MCF 10A (cell line): Measurements from ENCODE around the gene SORBS1. TPM values are rescaled to one million over a fixed set of nuclear protein-coding genes. Genes with fewer than 3 reads are reported as not detected.

ENCODE experiments used
- BruUV-seq: library from RNA; stranded (reverse); fragments of 400-500 nt; replicated peaks from 2 replicates; lab custom pipeline; 2021; lab: Mats Ljungman, UMichigan
- CTCF ChIA-PET: fragments of 300-600 bp; sonication (Branson Sonifier 250); formaldehyde crosslinking; extraction: SDS; loops from one replicate; lab custom pipeline; 2021; ENCODE audit warnings: antibody characterized with exemption, inconsistent platforms; lab: Yijun Ruan, JAX
- POLR2A ChIA-PET: fragments of 300-600, 350-650 bp; sonication (Branson Sonifier 250); formaldehyde crosslinking; extraction: SDS; loops from one replicate; lab custom pipeline; 2020; ENCODE audit warnings: antibody characterized with exemption, inconsistent platforms; lab: Yijun Ruan, JAX
- DNase-seq: peaks from one replicate; pipeline ENCODE4 v3.0.0-alpha.2; 2018; ENCODE audit not compliant: unreplicated experiment
- H3K27ac Mint-ChIP-seq: one replicate; pipeline ENCODE4 v1.8.0; 2022; ENCODE audit warnings: mild to moderate bottlenecking, low read depth, mixed read lengths; ENCODE audit not compliant: unreplicated experiment
- H3K27me3 Mint-ChIP-seq: one replicate; pipeline ENCODE4 v1.8.0; 2022; ENCODE audit warnings: mixed read lengths; ENCODE audit not compliant: insufficient read depth, unreplicated experiment
- H3K36me3 Mint-ChIP-seq: one replicate; pipeline ENCODE4 v1.8.0; 2022; ENCODE audit warnings: mild to moderate bottlenecking, moderate library complexity, mixed read lengths; ENCODE audit not compliant: insufficient read depth, unreplicated experiment
- H3K4me1 Mint-ChIP-seq: one replicate; pipeline ENCODE4 v1.8.0; 2022; ENCODE audit warnings: mixed read lengths; ENCODE audit not compliant: insufficient read depth, unreplicated experiment
- H3K4me3 Mint-ChIP-seq: one replicate; pipeline ENCODE4 v1.8.0; 2022; ENCODE audit warnings: mild to moderate bottlenecking, moderate library complexity, mixed read lengths; ENCODE audit not compliant: unreplicated experiment
- H3K9me3 Mint-ChIP-seq: one replicate; pipeline ENCODE4 v1.8.0; 2022; ENCODE audit warnings: mixed read lengths; ENCODE audit not compliant: unreplicated experiment
- CTCF ChIP-seq: fragments of 200-600 bp; IDR thresholded peaks from one replicate; pipeline ENCODE4 v1.8.0; 2022; ENCODE audit warnings: antibody characterized with exemption, mild to moderate bottlenecking; ENCODE audit not compliant: unreplicated experiment
- intact Hi-C: fragments of 100-400 bp; cut with micrococcal nuclease; formaldehyde crosslinking; loops from 2 replicates; pipeline ENCODE4 v1.14.1; 2022
- total RNA-seq: library from RNA; stranded (reverse); gene quantifications from 2 replicates; pipeline ENCODE4 v1.2.3, GENCODE V29; 2022

The SORBS1 gene
- total RNA-seq, 1 experiment from 2014 or later = 1.0 TPM

- intact Hi-C loops = no loop called here
- TF ChIP-seq CTCF = no peak
Observed at GRCh38 chr10:95295031-95295755, 266.0 kb downstream of the SORBS1 start.

GRCh38 chr10:95293631-95294030 is 267.5 kb downstream of the SORBS1 start:
- ChIA-PET POLR2A (interaction anchor here (0.9 kb wide), 1 partner anchor 15 kb away, joined by 3 read pairs; no protein-coding TSS in a partner anchor), CTCF (interaction anchor here (0.5 to 1.4 kb wide), 3 partner anchors 69 to 110 kb away, joined by 3 read pairs; no protein-coding TSS in a partner anchor)
- no peak for DNase-seq
- intact Hi-C loops = no loop called here
- Mint-ChIP-seq H3K27ac (no peak overlapping the region), H3K36me3 (no peaks in the 10 kb centered on the region), H3K9me3 (no peaks in the 10 kb centered on the region), H3K27me3 (no peaks in the 10 kb centered on the region), H3K4me1 (peaks cover 6% of the 10 kb centered on the region), H3K4me3 (no peak overlapping the region)
- TF ChIP-seq CTCF = no peak
- no TSS peak for BruUV-seq

More at GRCh38 chr10:95295031-95295755, 266.0 kb downstream of the SORBS1 start:
- Mint-ChIP-seq H3K4me1 (no peaks in the 10 kb centered on the region), H3K27ac (no peak overlapping the region), H3K9me3 (no peaks in the 10 kb centered on the region), H3K27me3 (no peaks in the 10 kb centered on the region), H3K4me3 (no peak overlapping the region), H3K36me3 (no peaks in the 10 kb centered on the region)
- POLR2A ChIA-PET = interaction anchor here (0.8 to 1.2 kb wide), 2 partner anchors 17 to 31 kb away, joined by 3 to 4 read pairs; no protein-coding TSS in a partner anchor
- DNase-seq = no peak
- CTCF ChIA-PET = interaction anchor here (0.7 kb wide), 1 partner anchor 179 kb away, joined by 3 read pairs; no protein-coding TSS in a partner anchor
- no TSS peak for BruUV-seq

- Mint-ChIP-seq H3K4me1 (peaks cover 18% of the 10 kb centered on the region), H3K9me3 (no peaks in the 10 kb centered on the region), H3K27ac (no peak overlapping the region), H3K36me3 (no peaks in the 10 kb centered on the region), H3K27me3 (no peaks in the 10 kb centered on the region), H3K4me3 (peak overlapping the region; percentile 87)
- ChIA-PET POLR2A (interaction anchor here (0.6 to 1.6 kb wide), 5 partner anchors 15 to 26 kb away, joined by 3 to 8 read pairs (median 4); no protein-coding TSS in a partner anchor), CTCF (interaction anchor here (1.6 kb wide), 2 partner anchors 70 to 73 kb away, joined by 4 to 8 read pairs; no protein-coding TSS in a partner anchor)
- BruUV-seq = no TSS peak
- no peak for DNase-seq
- no peak for TF ChIP-seq CTCF
- intact Hi-C loops = loop anchor here (2.0 kb wide), 2 partner anchors 17 to 71 kb away; no protein-coding TSS in a partner anchor
Observed at GRCh38 chr10:95291365-95292039, 269.7 kb downstream of the SORBS1 start.
